ENCODE results near the gene GPR62.

DNA sequence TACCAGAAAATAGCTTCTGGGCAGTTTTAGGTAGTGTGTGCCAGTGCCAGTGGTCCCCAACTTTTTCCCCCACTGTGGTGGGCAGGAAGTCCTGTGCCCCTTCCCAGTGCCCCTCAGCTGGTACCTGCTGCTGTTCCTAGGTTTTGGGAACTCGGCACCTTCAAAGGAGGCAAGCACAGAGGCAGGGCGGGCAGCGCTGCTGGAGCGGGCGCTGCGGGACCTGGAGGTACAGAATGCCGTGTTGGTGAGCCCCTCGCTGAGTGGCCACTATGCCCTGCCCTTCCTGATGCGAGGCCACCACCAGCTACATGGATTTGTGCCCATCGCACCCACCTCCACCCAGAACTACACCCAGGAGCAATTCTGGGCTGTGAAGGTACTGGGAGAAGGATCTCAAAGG, 25.1 kb downstream of the GPR62 start:
- no peak for TF ChIP-seq EZH2 (IDR thresholded peaks at IDR 0.05; ENCODE audit: insufficient read depth, poor library complexity, severe bottlenecking)
- TF ChIP-seq EZH2phosphoT487 (IDR thresholded peaks at IDR 0.05; ENCODE audit: insufficient read depth, low read depth) = no peak

All from GM23248 (cell line).